Middle frontal gyrus (tissue), 1 donor: Measurements from ENCODE around the gene SRCAP.

Experiments
- DNase-seq: peaks from one replicate; pipeline ENCODE4 v3.0.0-alpha.2; 2015; ENCODE audit warnings: low spot score; ENCODE audit errors: extremely low spot score

Gene SRCAP

GRCh38 chr16:30731411-30731810 lies 32.4 kb downstream of the SRCAP start:
- DNase-seq, result no peak

- no peak for DNase-seq
Measured at GRCh38 chr16:30736995-30737793, 38.2 kb downstream of the SRCAP start.

GRCh38 chr16:30737794-30738648 lies 39.0 kb downstream of the SRCAP start:
- no peak for DNase-seq

- no peak for DNase-seq
Measured at GRCh38 chr16:30738984-30739951, 40.3 kb downstream of the SRCAP start.

- DNase-seq, result no peak
Measured at GRCh38 chr16:30740364-30741251, 41.6 kb downstream of the SRCAP start.

GRCh38 chr16:30741461-30741914 lies 42.5 kb downstream of the SRCAP start:
- no peak for DNase-seq

GRCh38 chr16:30743716-30744115 lies 44.7 kb downstream of the SRCAP start:
- DNase-seq, result no peak

- no peak for DNase-seq
Measured at GRCh38 chr16:30744183-30744582, 45.2 kb downstream of the SRCAP start.

GRCh38 chr16:30745082-30745481 lies 46.1 kb downstream of the SRCAP start:
- no peak for DNase-seq

- DNase-seq, result no peak
Measured at GRCh38 chr16:30746638-30747175, 47.7 kb downstream of the SRCAP start.

GRCh38 chr16:30747331-30747730 lies 48.4 kb downstream of the SRCAP start:
- DNase-seq, result no peak

- peak; percentile 99 for DNase-seq
Measured at GRCh38 chr16:30747799-30748633, 49.0 kb downstream of the SRCAP start, which contains the start of gene PHKG2. TSS of gene PHKG2 (plus strand) at chr16:30748425. CDS start at chr16:30748821, 396 bp downstream.

GRCh38 chr16:30748634-30749445 lies 49.9 kb downstream of the SRCAP start:
- no peak for DNase-seq

GRCh38 chr16:30750201-30750600 lies 51.2 kb downstream of the SRCAP start:
- DNase-seq, result no peak

GRCh38 chr16:30750876-30751465 lies 52.0 kb downstream of the SRCAP start:
- DNase-seq, result no peak

- DNase-seq, result no peak
Measured at GRCh38 chr16:30753596-30753995, 54.6 kb downstream of the SRCAP start.

GRCh38 chr16:30755955-30756780 lies 57.2 kb downstream of the SRCAP start:
- DNase-seq, result no peak
